Amygdala (tissue), 56 donors: ENCODE results near the gene AGBL2.
"Not testable (repeated sequence)": the region's sequence is repeated elsewhere in the genome, so short reads cannot be mapped to it uniquely, and the experiment has no call there.

ENCODE experiments used
- DNase-seq, 56 donors: peaks; one replicate each; lab custom pipeline; 2025; lab: John Stamatoyannopoulos, UW

Gene AGBL2, protein sequence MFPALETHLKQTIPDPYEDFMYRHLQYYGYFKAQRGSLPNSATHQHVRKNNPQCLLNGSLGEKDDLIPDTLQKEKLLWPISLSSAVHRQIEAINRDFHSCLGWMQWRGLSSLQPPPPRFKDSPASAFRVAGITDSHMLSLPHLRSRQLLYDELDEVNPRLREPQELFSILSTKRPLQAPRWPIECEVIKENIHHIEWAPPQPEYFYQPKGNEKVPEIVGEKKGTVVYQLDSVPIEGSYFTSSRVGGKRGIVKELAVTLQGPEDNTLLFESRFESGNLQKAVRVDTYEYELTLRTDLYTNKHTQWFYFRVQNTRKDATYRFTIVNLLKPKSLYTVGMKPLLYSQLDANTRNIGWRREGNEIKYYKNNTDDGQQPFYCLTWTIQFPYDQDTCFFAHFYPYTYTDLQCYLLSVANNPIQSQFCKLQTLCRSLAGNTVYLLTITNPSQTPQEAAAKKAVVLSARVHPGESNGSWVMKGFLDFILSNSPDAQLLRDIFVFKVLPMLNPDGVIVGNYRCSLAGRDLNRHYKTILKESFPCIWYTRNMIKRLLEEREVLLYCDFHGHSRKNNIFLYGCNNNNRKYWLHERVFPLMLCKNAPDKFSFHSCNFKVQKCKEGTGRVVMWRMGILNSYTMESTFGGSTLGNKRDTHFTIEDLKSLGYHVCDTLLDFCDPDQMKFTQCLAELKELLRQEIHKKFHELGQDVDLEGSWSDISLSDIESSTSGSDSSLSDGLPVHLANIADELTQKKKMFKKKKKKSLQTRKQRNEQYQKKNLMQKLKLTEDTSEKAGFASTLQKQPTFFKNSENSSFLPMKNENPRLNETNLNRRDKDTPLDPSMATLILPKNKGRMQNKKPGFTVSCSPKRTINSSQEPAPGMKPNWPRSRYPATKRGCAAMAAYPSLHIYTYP

GRCh38 chr11:47715082-47715669 lies at the start of gene AGBL2:
Gene AGBL2, minus strand, starts transcription at chr11:47715369. Its CDS starts 719 bp downstream, at chr11:47714650.
- peak in 47 of 56 donors; percentile 7 to 71 (median 32) for DNase-seq

GRCh38 chr11:47759291-47759690 lies 44.1 kb upstream of the AGBL2 start:
- DNase-seq = not testable (repeated sequence)

- no peak for DNase-seq
Measured at GRCh38 chr11:47756208-47756607, 41.0 kb upstream of the AGBL2 start.

- no peak for DNase-seq
Measured at GRCh38 chr11:47750725-47751124, 35.6 kb upstream of the AGBL2 start.

DNA sequence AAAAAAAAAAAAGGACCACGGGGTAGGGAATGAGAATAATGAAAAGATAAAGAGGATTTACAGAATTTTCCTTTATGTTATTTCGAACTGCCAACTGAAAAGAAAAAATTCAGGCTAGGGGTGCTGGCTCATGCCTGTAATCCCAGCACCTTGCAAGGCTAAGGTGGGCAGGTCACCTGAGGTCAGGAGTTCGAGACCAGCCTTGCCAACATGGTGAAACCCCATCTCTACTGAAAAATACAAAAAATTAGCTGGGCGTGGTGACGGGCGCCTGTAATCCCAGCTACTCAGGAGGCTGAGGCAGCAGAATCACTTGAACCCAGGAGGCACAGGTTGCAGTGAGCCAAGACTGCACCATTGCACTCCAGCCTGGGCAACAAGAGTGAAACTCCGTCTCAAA lies 27.3 kb upstream of the AGBL2 start:
- not testable (repeated sequence) for DNase-seq

DNA sequence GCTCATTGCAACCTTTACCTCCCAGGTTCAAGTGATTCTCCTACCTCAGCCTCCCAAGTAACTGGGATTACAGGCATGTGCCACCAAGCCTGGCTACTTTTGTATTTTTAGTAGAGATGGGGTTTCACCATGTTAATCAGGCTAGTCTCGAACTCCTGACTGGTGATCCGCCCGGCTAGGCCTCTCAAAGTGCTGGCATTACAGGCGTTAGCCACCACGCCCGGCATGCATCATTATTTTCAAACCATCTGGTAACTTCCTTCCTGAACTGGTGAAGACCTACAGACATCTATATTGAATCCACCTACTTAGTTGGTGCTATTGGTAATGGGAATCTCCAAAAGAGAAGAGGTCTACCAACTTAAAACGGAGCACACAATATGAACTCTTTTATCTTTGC lies 22.6 kb upstream of the AGBL2 start:
- not testable (repeated sequence) for DNase-seq

DNA sequence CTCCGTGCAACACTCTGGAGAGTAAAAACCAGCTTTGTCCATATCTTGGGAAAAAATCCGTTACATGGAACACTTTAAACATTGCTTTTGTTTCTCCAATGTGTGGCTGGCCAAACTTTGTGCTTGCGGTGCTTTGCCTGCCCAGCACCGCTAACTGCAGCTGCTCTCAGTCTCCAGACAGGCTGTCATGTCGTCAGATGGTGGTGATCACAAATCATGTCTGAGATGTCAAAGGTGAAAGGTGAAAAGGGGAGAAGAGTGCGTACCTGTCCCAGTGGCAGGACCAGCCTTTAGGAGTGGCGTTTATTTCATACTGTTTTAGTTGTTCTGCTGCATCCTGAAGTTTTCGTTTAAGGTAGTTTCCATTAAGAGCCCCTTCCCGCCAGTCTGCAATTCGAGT lies 17.1 kb upstream of the AGBL2 start:
- no peak for DNase-seq

DNA sequence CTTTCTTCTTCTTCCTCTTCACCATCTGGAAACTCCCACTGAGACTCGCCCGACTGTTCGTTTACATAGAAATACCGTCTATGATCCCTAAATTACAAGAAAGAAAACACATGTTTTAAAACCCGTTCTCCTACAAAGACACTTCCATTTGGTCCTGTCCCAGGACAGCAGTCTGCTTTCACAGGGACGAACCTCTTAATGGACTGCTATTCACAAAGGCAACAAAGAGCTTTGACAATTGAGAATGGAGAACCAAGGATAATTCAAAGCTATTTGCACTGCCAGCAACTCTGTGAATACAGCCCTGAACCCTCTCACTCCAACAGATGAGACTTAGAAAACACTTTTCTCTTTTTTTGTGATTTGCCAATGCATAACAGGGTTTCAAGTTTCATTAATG lies 16.3 kb upstream of the AGBL2 start:
- no peak for DNase-seq

- no peak for DNase-seq
Measured at GRCh38 chr11:47726878-47727514, 11.8 kb upstream of the AGBL2 start.

- DNase-seq = no peak
Measured at GRCh38 chr11:47726118-47726442, 10.9 kb upstream of the AGBL2 start.

GRCh38 chr11:47725442-47726117 lies 10.4 kb upstream of the AGBL2 start:
- DNase-seq = no peak

- no peak for DNase-seq
Measured at GRCh38 chr11:47724041-47724729, 9.0 kb upstream of the AGBL2 start.

DNA sequence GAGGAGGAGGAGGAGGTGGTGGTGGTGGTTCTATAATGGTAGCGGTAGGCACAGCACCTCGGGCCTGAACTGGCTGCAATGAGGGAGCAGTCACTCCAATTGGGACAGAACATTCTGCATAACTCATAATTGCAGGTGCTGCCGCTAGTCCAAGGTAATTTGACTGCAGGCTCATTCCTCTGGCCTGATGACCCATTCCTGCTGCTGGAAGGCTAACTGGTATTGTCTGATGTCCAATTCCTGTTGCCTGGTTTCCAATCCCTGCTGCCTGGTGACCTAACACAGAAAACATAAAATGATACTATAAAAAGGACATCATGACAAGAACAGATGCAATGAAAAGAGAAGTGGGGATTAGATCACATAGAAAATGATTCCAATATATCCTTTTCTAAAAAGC lies 7.9 kb upstream of the AGBL2 start:
- DNase-seq = no peak

DNA sequence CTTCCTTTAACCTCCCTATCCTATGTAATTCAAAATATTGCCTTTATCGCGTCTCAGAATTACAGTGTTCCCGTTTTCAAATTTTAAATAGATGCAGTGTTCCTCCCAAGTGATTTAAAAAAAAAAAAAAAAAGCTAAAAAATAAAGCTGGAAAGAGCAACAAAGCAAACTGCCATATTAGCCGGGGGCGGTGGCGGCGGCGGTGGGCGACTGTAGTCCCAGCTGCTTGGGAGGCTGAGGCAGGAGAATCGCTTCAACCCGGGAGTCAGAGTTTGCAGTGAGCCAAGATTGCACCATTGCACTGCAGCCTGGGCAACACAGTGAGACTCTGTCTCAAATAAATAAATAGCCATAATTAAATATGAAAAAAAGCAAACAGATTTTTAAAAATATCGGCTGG lies 5.5 kb upstream of the AGBL2 start:
- no peak for DNase-seq

GRCh38 chr11:47716692-47717091 lies 1.5 kb upstream of the AGBL2 start:
- no peak for DNase-seq

DNA sequence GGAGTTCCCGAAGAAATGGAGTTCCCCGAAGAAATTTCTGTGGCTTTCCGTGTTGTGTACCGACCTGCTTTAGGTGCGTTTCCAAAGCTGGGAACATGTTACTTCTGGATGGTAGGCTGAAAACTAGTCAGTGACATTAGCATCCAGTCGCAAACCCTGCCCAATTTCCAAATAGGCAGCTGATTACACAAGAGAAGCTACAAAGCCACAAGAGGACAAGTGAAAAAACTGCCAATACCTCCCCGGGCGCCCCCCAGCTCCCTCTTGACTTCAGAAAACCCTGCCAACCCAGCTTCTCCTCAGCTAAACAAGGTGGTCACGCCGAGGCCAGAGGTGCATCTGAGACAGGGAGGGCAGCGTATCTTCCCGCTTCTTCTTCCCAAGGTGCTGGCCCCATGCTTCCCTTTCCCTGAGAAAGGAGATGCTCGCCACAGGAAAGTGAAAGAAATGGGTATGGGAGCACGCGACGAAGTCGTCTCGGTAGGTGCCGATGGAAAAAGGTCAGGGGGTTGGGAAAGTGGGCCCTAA lies 551 bp downstream of the AGBL2 start:
- peak in 1 of 56 donors; percentile 33 for DNase-seq

- DNase-seq = no peak
Measured at GRCh38 chr11:47711816-47712215, 3.4 kb downstream of the AGBL2 start.

- no peak for DNase-seq
Measured at GRCh38 chr11:47711225-47711624, 3.9 kb downstream of the AGBL2 start.

DNA sequence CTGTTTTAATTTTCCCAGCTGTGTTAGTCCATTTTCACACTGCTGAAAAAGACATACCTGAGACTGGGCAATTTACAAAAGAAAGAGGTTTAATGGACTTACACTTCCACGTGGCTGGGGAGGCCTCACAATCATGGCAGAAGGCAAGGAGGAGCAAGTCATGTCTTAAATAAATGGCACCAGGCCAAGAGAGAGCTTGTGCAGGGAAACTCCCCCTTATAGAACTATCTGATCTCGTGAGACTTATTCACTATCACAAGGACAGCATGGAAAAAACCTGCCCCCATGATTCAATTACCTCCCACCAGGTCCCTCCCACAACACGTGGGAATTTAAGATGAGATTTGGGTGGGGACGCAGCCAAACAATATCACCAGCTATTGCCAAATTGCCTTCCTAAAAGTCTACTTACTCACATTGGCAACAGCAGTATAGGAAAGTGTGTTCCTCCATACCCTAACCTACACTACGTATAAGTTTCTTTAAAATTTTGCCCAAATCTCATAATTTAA lies 7.8 kb downstream of the AGBL2 start:
- not testable (repeated sequence) for DNase-seq
